GM19023 (cell line): ENCODE data around the gene P2RX7.
A peak's percentile ranks its signal among the peaks of the same experiment; 100 is the strongest.

Source experiments
- ATAC-seq: cut with Tn5 transposase; IDR thresholded peaks from one replicate; pipeline ENCODE4 v1.9.1; 2021; ENCODE audit warnings: mild to moderate bottlenecking, moderate library complexity; ENCODE audit not compliant: unreplicated experiment

P2RX7 gene

GRCh38 chr12:121110211-121110940, 22.3 kb upstream of the P2RX7 start:
- peak; percentile 52 for ATAC-seq

GRCh38 chr12:121111684-121112083, 21.0 kb upstream of the P2RX7 start:
- ATAC-seq: no peak

- ATAC-seq: no peak
These were observed 20.2 kb upstream of the P2RX7 start for GRCh38 chr12:121112496-121112895.

GRCh38 chr12:121113057-121113456, 19.6 kb upstream of the P2RX7 start:
- ATAC-seq: no peak

- no peak for ATAC-seq
These were observed 18.5 kb upstream of the P2RX7 start for GRCh38 chr12:121114019-121114639.

GRCh38 chr12:121114806-121115205, 17.9 kb upstream of the P2RX7 start:
- ATAC-seq: no peak

GRCh38 chr12:121115530-121115929, 17.1 kb upstream of the P2RX7 start:
- ATAC-seq: no peak

- no peak for ATAC-seq
These were observed 16.1 kb upstream of the P2RX7 start for GRCh38 chr12:121116318-121117225.

- no peak for ATAC-seq
These were observed 15.4 kb upstream of the P2RX7 start for GRCh38 chr12:121117226-121117777.

- no peak for ATAC-seq
These were observed 12.4 kb upstream of the P2RX7 start for GRCh38 chr12:121120323-121120722.

- ATAC-seq: no peak
These were observed 11.5 kb upstream of the P2RX7 start for GRCh38 chr12:121120989-121121755.

- no peak for ATAC-seq
These were observed 10.9 kb upstream of the P2RX7 start for GRCh38 chr12:121121805-121122204.

- no peak for ATAC-seq
These were observed 9.2 kb upstream of the P2RX7 start for GRCh38 chr12:121123488-121123887.

- ATAC-seq: no peak
These were observed 8.1 kb upstream of the P2RX7 start for GRCh38 chr12:121124402-121125109.

- no peak for ATAC-seq
These were observed 5.2 kb upstream of the P2RX7 start for GRCh38 chr12:121127501-121127900.

GRCh38 chr12:121128908-121129810, 3.5 kb upstream of the P2RX7 start:
- ATAC-seq: peak; percentile 76

GRCh38 chr12:121129811-121130147, 2.9 kb upstream of the P2RX7 start:
- ATAC-seq: no peak

GRCh38 chr12:121130866-121131373, 1.8 kb upstream of the P2RX7 start:
- ATAC-seq: no peak

GRCh38 chr12:121131941-121132341, 735 bp upstream of the P2RX7 start:
- ATAC-seq: no peak
